Mucosa of stomach (tissue), 1 donor: Measurements from ENCODE around the gene PDCD1.
"Not testable (repeated sequence)": the region's sequence is repeated elsewhere in the genome, so short reads cannot be mapped to it uniquely, and the experiment has no call there.

Experiments
- H3K27me3 ChIP-seq: one replicate; pipeline ENCODE4 v1.7.0; 2013; ENCODE audit warnings: mild to moderate bottlenecking, low read length; ENCODE audit not compliant: control insufficient read depth, insufficient read depth
- H3K36me3 ChIP-seq: one replicate; pipeline ENCODE4 v1.7.0; 2013; ENCODE audit warnings: low read length; ENCODE audit not compliant: control insufficient read depth, insufficient read depth
- H3K4me1 ChIP-seq: one replicate; pipeline ENCODE4 v1.7.0; 2013; ENCODE audit warnings: mild to moderate bottlenecking, low read length; ENCODE audit not compliant: control insufficient read depth, insufficient read depth
- H3K4me3 ChIP-seq: one replicate; pipeline ENCODE4 v1.7.0; 2013; ENCODE audit warnings: low read length
- H3K9ac ChIP-seq: one replicate; pipeline ENCODE4 v1.7.0; 2013; ENCODE audit warnings: mild to moderate bottlenecking, low read length, moderate library complexity
- H3K9me3 ChIP-seq: one replicate; pipeline ENCODE4 v1.7.0; 2013; ENCODE audit warnings: mild to moderate bottlenecking, low read length, moderate library complexity; ENCODE audit not compliant: control insufficient read depth
- donor health status: Pancreatic carcinoma.

PDCD1 gene

GRCh38 chr2:241835611-241836010 is 23.1 kb downstream of the PDCD1 start:
- H3K36me3 ChIP-seq = no peaks in the 10 kb centered on the region
- H3K9me3 ChIP-seq = no peaks in the 10 kb centered on the region
- H3K9ac ChIP-seq = no peak overlapping the region
- H3K4me3 ChIP-seq = no peak overlapping the region
- peaks cover 5% of the 10 kb centered on the region for H3K27me3 ChIP-seq
- no peaks in the 10 kb centered on the region for H3K4me1 ChIP-seq

GRCh38 chr2:241834527-241835210 is 24.0 kb downstream of the PDCD1 start:
- Histone ChIP-seq H3K4me1 (no peaks in the 10 kb centered on the region), H3K36me3 (no peaks in the 10 kb centered on the region), H3K4me3 (no peak overlapping the region), H3K9ac (no peak overlapping the region), H3K27me3 (peaks cover 5% of the 10 kb centered on the region), H3K9me3 (no peaks in the 10 kb centered on the region)

- H3K36me3 ChIP-seq, H3K4me3 ChIP-seq, H3K4me1 ChIP-seq, H3K9ac ChIP-seq, H3K27me3 ChIP-seq, H3K9me3 ChIP-seq: not testable (repeated sequence)
Observed at GRCh38 chr2:241833756-241834526, 24.8 kb downstream of the PDCD1 start.

GRCh38 chr2:241833101-241833663 is 25.5 kb downstream of the PDCD1 start:
- no peaks in the 10 kb centered on the region for H3K4me1 ChIP-seq
- H3K27me3 ChIP-seq = peaks cover 5% of the 10 kb centered on the region
- H3K9ac ChIP-seq = no peak overlapping the region
- no peaks in the 10 kb centered on the region for H3K9me3 ChIP-seq
- H3K36me3 ChIP-seq = no peaks in the 10 kb centered on the region
- no peak overlapping the region for H3K4me3 ChIP-seq

DNA sequence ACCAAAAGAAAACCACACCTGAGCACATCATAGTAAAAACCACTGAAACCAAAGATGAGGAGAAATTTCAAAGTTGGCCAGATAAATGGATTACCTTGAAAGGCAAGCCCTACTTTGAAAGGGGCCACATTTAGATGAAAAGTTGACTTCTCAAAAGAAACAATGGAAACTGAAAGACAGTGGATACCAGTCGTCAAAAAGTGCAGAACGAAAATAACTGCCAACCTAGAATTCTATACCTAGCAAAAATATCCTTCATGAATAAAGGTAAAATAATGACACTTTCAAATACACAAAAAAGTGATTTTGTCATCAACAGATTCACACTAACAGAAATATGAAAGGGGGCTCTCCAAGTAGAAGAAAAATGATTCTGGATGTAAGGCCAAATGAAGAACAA is 31.3 kb downstream of the PDCD1 start:
- H3K9me3 ChIP-seq = no peaks in the 10 kb centered on the region
- no peak overlapping the region for H3K9ac ChIP-seq
- H3K36me3 ChIP-seq = no peaks in the 10 kb centered on the region
- no peaks in the 10 kb centered on the region for H3K27me3 ChIP-seq
- no peaks in the 10 kb centered on the region for H3K4me1 ChIP-seq
- H3K4me3 ChIP-seq = no peak overlapping the region

GRCh38 chr2:241823531-241824437 is 34.9 kb downstream of the PDCD1 start:
- H3K9me3 ChIP-seq, H3K4me3 ChIP-seq, H3K27me3 ChIP-seq, H3K4me1 ChIP-seq, H3K9ac ChIP-seq, H3K36me3 ChIP-seq: not testable (repeated sequence)

GRCh38 chr2:241822264-241822623 is 36.5 kb downstream of the PDCD1 start:
- no peaks in the 10 kb centered on the region for H3K9me3 ChIP-seq
- H3K36me3 ChIP-seq = no peaks in the 10 kb centered on the region
- peaks cover 9% of the 10 kb centered on the region for H3K27me3 ChIP-seq
- no peaks in the 10 kb centered on the region for H3K4me1 ChIP-seq
- no peak overlapping the region for H3K9ac ChIP-seq
- H3K4me3 ChIP-seq = no peak overlapping the region

GRCh38 chr2:241821460-241822263 is 37.0 kb downstream of the PDCD1 start:
- Histone ChIP-seq H3K4me3 (no peak overlapping the region), H3K9ac (no peak overlapping the region), H3K4me1 (no peaks in the 10 kb centered on the region), H3K9me3 (no peaks in the 10 kb centered on the region), H3K36me3 (no peaks in the 10 kb centered on the region), H3K27me3 (peaks cover 9% of the 10 kb centered on the region)

DNA sequence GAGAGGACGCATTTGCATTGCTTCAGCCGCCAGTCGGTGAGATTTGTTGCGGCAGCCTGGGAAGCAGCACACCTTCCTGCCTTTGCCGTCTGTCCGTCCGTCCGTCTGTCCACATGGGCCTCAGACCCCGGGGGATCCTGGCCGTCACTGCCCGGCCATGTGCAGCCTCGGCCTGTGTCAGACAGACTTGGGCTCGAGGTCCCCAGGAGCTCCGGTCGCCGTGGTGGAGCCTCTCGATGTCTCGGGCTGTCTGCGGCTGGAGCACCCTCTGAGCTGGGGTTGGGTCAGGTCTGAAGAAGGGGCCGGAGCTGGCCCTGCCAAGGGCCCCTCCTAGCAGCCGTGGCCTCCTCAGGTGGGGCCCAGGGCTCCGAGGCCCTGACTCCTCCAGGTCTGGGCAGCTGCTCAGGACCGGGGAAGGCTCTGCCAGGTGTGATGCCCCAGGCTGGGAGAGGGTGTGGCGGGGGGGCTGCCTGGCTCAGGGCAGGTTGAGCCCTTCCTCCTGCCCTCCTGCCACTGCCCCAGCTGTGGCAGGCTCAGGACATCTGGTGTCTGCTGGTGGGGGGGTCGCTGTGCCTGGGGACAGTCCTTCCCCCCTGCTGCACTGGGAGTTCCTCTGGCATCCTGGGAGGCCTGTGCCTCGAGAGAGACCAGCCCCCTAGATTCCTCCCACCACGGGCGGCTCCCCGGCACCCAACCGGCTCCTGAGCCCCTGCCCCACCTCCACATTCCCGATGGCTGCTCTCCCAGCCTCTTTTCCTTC is 37.9 kb downstream of the PDCD1 start:
- no peak overlapping the region for H3K4me3 ChIP-seq
- H3K9me3 ChIP-seq = no peaks in the 10 kb centered on the region
- H3K27me3 ChIP-seq = peaks cover 9% of the 10 kb centered on the region
- no peaks in the 10 kb centered on the region for H3K36me3 ChIP-seq
- no peaks in the 10 kb centered on the region for H3K4me1 ChIP-seq
- H3K9ac ChIP-seq = no peak overlapping the region

DNA sequence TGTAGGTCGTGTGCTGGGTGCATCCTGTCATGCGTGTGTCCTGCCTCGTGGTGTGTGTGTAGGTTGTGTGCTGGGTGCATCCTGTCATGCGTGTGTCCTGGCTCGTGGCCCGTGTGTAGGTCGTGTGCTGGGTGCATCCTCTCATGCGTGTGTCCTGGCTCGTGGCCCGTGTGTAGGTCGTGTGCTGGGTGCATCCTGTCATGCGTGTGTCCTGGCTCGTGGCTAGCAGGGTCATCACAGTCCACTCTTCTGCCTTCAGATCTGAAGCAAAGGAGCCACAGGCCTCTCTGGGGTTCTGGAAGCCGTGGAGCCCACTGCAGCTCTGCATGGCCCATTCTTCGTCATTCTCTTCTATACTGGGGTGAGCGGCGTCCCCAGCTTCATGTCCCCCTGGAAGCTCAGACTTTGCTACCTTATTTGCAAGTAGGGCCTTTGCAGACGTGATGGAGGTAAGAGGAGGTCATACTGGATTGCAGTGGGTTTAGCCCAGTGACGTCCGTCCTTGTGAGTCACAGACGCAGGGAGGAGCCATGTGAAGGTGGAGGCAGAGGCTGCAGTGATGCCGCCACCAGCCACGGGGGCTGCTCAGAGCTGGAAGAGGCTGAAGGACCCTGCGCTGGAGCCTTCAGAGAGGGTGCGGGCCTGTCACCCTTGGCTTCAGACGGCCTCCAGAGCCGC is 38.6 kb downstream of the PDCD1 start:
- not testable (repeated sequence) for H3K9ac ChIP-seq, H3K4me1 ChIP-seq, H3K9me3 ChIP-seq, H3K27me3 ChIP-seq, H3K36me3 ChIP-seq, H3K4me3 ChIP-seq
